SK-N-SH (cell line): ENCODE measurements around the gene BORCS6. TPM values are rescaled to one million over a fixed set of nuclear protein-coding genes. Genes with fewer than 3 reads are reported as not detected.

Source experiments
- CTCF ChIA-PET: fragments of 300-600, 350-600 bp; formaldehyde crosslinking; extraction: SDS; loops from one replicate; lab custom pipeline; 2021; lab: Yijun Ruan, JAX
- POLR2A ChIA-PET: fragments of 350-600 bp; sonication (Branson Sonifier 250); formaldehyde crosslinking; extraction: SDS; loops from one replicate; lab custom pipeline; 2020; ENCODE audit warnings: antibody characterized with exemption, inconsistent platforms; lab: Yijun Ruan, JAX
- DNase-seq: peaks from one replicate; pipeline ENCODE4 v3.0.0; 2012
- H2AFZ ChIP-seq: fragments of 200-600 bp; sonication (generic); 2 replicates; pipeline ENCODE4 v1.8.1; 2016; ENCODE audit warnings: antibody characterized with exemption, mild to moderate bottlenecking, low read depth
- H3F3A ChIP-seq: fragments of 200-600 bp; sonication (generic); replicated peaks from 2 replicates; pipeline ENCODE3; 2016; ENCODE audit warnings: antibody characterized with exemption, mild to moderate bottlenecking; ENCODE audit not compliant: insufficient read depth
- H3K27ac ChIP-seq, 2 experiments: fragments of 200-500 bp in 1 of 2; fragments of 200-600 bp in 1 of 2; sonication (Bioruptor generic) in 1 of 2; sonication (generic), shearing (Covaris generic) in 1 of 2; 2 replicates each; pipeline versions ENCODE4 v1.5.1 to v1.6.1; 2014 to 2016; ENCODE audit warnings: low read depth in 2 of 2, inconsistent platforms in 1 of 2, low read length in 1 of 2, mild to moderate bottlenecking in 1 of 2, mixed read lengths in 1 of 2
- H3K27me3 ChIP-seq: fragments of 200-600 bp; sonication (generic), shearing (Covaris generic); 2 replicates; pipeline ENCODE4 v1.6.1; 2016; ENCODE audit warnings: mixed run types; ENCODE audit not compliant: insufficient read depth
- H3K36me3 ChIP-seq, 2 experiments: fragments of 200-500 bp in 1 of 2; fragments of 200-600 bp in 1 of 2; sonication (Bioruptor generic) in 1 of 2; sonication (generic) in 1 of 2; replicated peaks in 1 of 2; 2 replicates each; pipeline versions ENCODE3 to v1.5.1; 2014 to 2016; ENCODE audit warnings: low read length in 1 of 2, mild to moderate bottlenecking in 1 of 2; ENCODE audit not compliant: insufficient read depth in 2 of 2, control insufficient read depth in 1 of 2
- H3K4me1 ChIP-seq, 2 experiments: fragments of 200-500 bp in 1 of 2; fragments of 200-600 bp in 1 of 2; sonication (Bioruptor generic) in 1 of 2; sonication (generic), shearing (Covaris generic) in 1 of 2; 2 replicates each; pipeline versions ENCODE4 v1.5.1 to v1.6.1; 2014 to 2016; ENCODE audit warnings: low read depth in 1 of 2, low read length in 1 of 2, mixed run types in 1 of 2; ENCODE audit not compliant: insufficient read depth in 2 of 2, control insufficient read depth in 1 of 2
- H3K4me2 ChIP-seq: fragments of 200-600 bp; sonication (generic), shearing (Covaris generic); 2 replicates; pipeline ENCODE4 v1.6.1; 2017; ENCODE audit warnings: mixed run types
- H3K4me3 ChIP-seq, 2 experiments: fragments of 200-500 bp in 1 of 2; fragments of 200-600 bp in 1 of 2; sonication (Bioruptor generic) in 1 of 2; sonication (generic), shearing (Covaris generic) in 1 of 2; 2 replicates each; pipeline versions ENCODE4 v1.5.1 to v1.8.1; 2014 to 2016; ENCODE audit warnings: low read depth in 2 of 2, inconsistent platforms in 1 of 2, low read length in 1 of 2, mild to moderate bottlenecking in 1 of 2, mixed read lengths in 1 of 2, moderate library complexity in 1 of 2
- H3K79me2 ChIP-seq: fragments of 200-600 bp; sonication (generic); 2 replicates; pipeline ENCODE4 v1.8.1; 2017; ENCODE audit warnings: mild to moderate bottlenecking; ENCODE audit not compliant: insufficient read depth
- H3K9ac ChIP-seq: fragments of 200-600 bp; sonication (generic); 2 replicates; pipeline ENCODE4 v1.6.1; 2017; ENCODE audit warnings: mixed run types
- H3K9me2 ChIP-seq: fragments of 200-600 bp; sonication (generic); 2 replicates; pipeline ENCODE4 v1.6.1; 2017; ENCODE audit warnings: mixed run types
- H3K9me3 ChIP-seq: fragments of 200-600 bp; sonication (generic); 2 replicates; pipeline ENCODE4 v1.6.1; 2017; ENCODE audit warnings: mixed run types, mild to moderate bottlenecking, moderate library complexity
- H4K20me1 ChIP-seq: fragments of 200-600 bp; sonication (generic); 2 replicates; pipeline ENCODE4 v1.6.1; 2017; ENCODE audit warnings: mild to moderate bottlenecking, mixed run types; ENCODE audit not compliant: insufficient read depth
- CTCF ChIP-seq: fragments of 200-600 bp; sonication (generic); IDR thresholded peaks from 2 replicates; pipeline ENCODE4 v1.6.1; 2017; ENCODE audit warnings: antibody characterized with exemption, mild to moderate bottlenecking, moderate library complexity
- EP300 ChIP-seq, 2 experiments: IDR thresholded peaks; 2 replicates each; pipeline versions ENCODE4 v1.4.0 to v1.6.1; 2012; ENCODE audit warnings: borderline replicate concordance in 1 of 2, low read depth in 1 of 2, low read length in 1 of 2
- EZH2phosphoT487 ChIP-seq: fragments of 200-600 bp; sonication (generic); IDR thresholded peaks from 2 replicates; pipeline ENCODE4 v1.6.1; 2017; ENCODE audit warnings: low read depth, mixed run types, mild to moderate bottlenecking, antibody characterized with exemption, moderate library complexity, borderline replicate concordance
- FOSL2 ChIP-seq: IDR thresholded peaks from 2 replicates; pipeline ENCODE4 v1.4.0; 2012; ENCODE audit warnings: low read depth, mild to moderate bottlenecking, moderate library complexity, borderline replicate concordance
- FOXJ3 ChIP-seq: sonication (generic); formaldehyde crosslinking; IDR thresholded peaks from 2 replicates; pipeline ENCODE4 v1.5.1; 2020; ENCODE audit warnings: mild to moderate bottlenecking, missing genetic modification reagents
- FOXM1 ChIP-seq: IDR thresholded peaks from 2 replicates; pipeline ENCODE4 v1.4.0; 2012; ENCODE audit warnings: low read depth, mild to moderate bottlenecking
- JUND ChIP-seq: IDR thresholded peaks from 2 replicates; pipeline ENCODE4 v1.4.0; 2012
- MAX ChIP-seq: IDR thresholded peaks from 2 replicates; pipeline ENCODE4 v1.4.0; 2012; ENCODE audit warnings: low read depth
- MEF2A ChIP-seq: IDR thresholded peaks from 2 replicates; pipeline ENCODE4 v1.4.0; 2012; ENCODE audit warnings: low read depth, borderline replicate concordance
- MXI1 ChIP-seq: IDR thresholded peaks from 2 replicates; pipeline ENCODE4 v1.6.1; 2012; ENCODE audit warnings: mild to moderate bottlenecking, low read depth, low read length, improper control_type of control experiment
- POLR2AphosphoS5 ChIP-seq: IDR thresholded peaks from 2 replicates; pipeline ENCODE4 v1.6.1; 2012; ENCODE audit warnings: low read depth, low read length
- RAD21 ChIP-seq: IDR thresholded peaks from 2 replicates; pipeline ENCODE4 v1.6.1; 2012; ENCODE audit warnings: mild to moderate bottlenecking, low read length
- RCOR1 ChIP-seq: fragments of 150-350 bp; IDR thresholded peaks from 2 replicates; pipeline ENCODE4 v1.6.1; 2017; ENCODE audit warnings: antibody characterized with exemption, low read length
- REST ChIP-seq: IDR thresholded peaks from 2 replicates; pipeline ENCODE4 v1.6.1; 2012; ENCODE audit warnings: mild to moderate bottlenecking, low read depth, low read length, moderate library complexity
- RFX5 ChIP-seq: IDR thresholded peaks from 2 replicates; pipeline ENCODE4 v1.6.1; 2012; ENCODE audit warnings: mild to moderate bottlenecking, improper control_type of control experiment, low read length
- RXRA ChIP-seq: IDR thresholded peaks from 2 replicates; pipeline ENCODE4 v1.4.0; 2012; ENCODE audit warnings: low read depth, mild to moderate bottlenecking, borderline replicate concordance
- SMC3 ChIP-seq: IDR thresholded peaks from 2 replicates; pipeline ENCODE4 v1.6.1; 2012; ENCODE audit warnings: low read depth, low read length, improper control_type of control experiment
- TEAD4 ChIP-seq: IDR thresholded peaks from 2 replicates; pipeline ENCODE4 v1.4.0; 2012; ENCODE audit warnings: mild to moderate bottlenecking, borderline replicate concordance; ENCODE audit not compliant: insufficient read depth
- USF1 ChIP-seq: IDR thresholded peaks from 2 replicates; pipeline ENCODE4 v1.4.0; 2012; ENCODE audit warnings: low read depth, borderline replicate concordance
- USF2 ChIP-seq: fragments of 150-350 bp; IDR thresholded peaks from 2 replicates; pipeline ENCODE4 v1.6.1; 2017; ENCODE audit warnings: antibody characterized with exemption, low read length, low read depth, borderline replicate concordance
- YY1 ChIP-seq: IDR thresholded peaks from 2 replicates; pipeline ENCODE4 v1.4.0; 2012; ENCODE audit warnings: low read depth, mild to moderate bottlenecking
- ZBTB33 ChIP-seq: IDR thresholded peaks from 2 replicates; pipeline ENCODE4 v1.4.0; 2012; ENCODE audit warnings: low read depth, borderline replicate concordance
- WGBS: methylation state at CpG from one replicate; pipeline ENCODE4 v1.1.6; 2017; ENCODE audit warnings: low lambda C conversion rate; 5-methylcytosine and 5-hydroxymethylcytosine counted together
- polyA plus RNA-seq, 3 experiments: library from polyadenylated mRNA; depleted of rRNA; stranded (reverse); fragments of >200 nt; gene quantifications; 2 replicates each; pipeline ENCODE4 v1.2.3, GENCODE V29; 2012

BORCS6 gene
- polyA plus RNA-seq, 1 of the 3 experiments (the other 2 are of a cell fraction) = 4.3 TPM

GRCh38 chr17:8185582-8186445 lies 4.2 kb downstream of the BORCS6 start:
- POLR2A ChIA-PET = interaction anchor here (0.7 to 4.4 kb wide), 6 partner anchors 9 to 62 kb away, joined by 3 to 33 read pairs (median 4); partner anchors contain the start of genes CTC1 and TMEM107
- DNase-seq = peak; percentile 81
- Histone ChIP-seq H3K9ac (peak overlapping the region; percentile 76), H3K36me3 (no peaks in the 10 kb centered on the region), H3K4me2 (peak overlapping the region; percentile 88), H3K27ac (peak overlapping the region; percentile 79 to 94), H3K4me1 (peaks cover 9 to 22% of the 10 kb centered on the region in 2 experiments; a peak in 3 of 4 replicates), H3F3A (peaks cover 32% of the 10 kb centered on the region), H3K4me3 (peak overlapping the region; percentile 88 to 94), H3K27me3 (no peaks in the 10 kb centered on the region), H2AFZ (peak overlapping the region; percentile 98), H3K79me2 (peaks cover 18% of the 10 kb centered on the region; the same call in 1 of the 2 replicates), H3K9me3 (no peaks in the 10 kb centered on the region), H4K20me1 (peaks cover 13% of the 10 kb centered on the region), H3K9me2 (no peaks in the 10 kb centered on the region)
- WGBS = 2% methylated on average over 37 of the region's 44 CpGs
- TF ChIP-seq MAX = peak; percentile 66
- TF ChIP-seq FOXM1 = no peak
- TF ChIP-seq REST = no peak
- TF ChIP-seq EZH2phosphoT487 = no peak
- TF ChIP-seq RAD21 = no peak
- peak; percentile 91 for TF ChIP-seq TEAD4
- no peak for TF ChIP-seq CTCF
- TF ChIP-seq SMC3 = no peak
- no peak for TF ChIP-seq POLR2AphosphoS5
- no peak for TF ChIP-seq USF2
- no peak for TF ChIP-seq YY1
- TF ChIP-seq MXI1 = peak; percentile 49; the same call in 1 of the 2 replicates
- TF ChIP-seq FOXJ3 (CRISPR knock-in tag) = no peak
- TF ChIP-seq MEF2A = no peak
- no peak for TF ChIP-seq RFX5
- no peak for TF ChIP-seq JUND
- TF ChIP-seq ZBTB33 = 0 out of 2 replicates have a peak, but pooled peaks have one; percentile 30
- no peak; the same call in 1 of the 2 replicates for TF ChIP-seq RCOR1
- no peak for TF ChIP-seq EP300 (IDR thresholded peaks at IDR 0.05; ENCODE audit: borderline replicate concordance in 1 of 2, low read depth in 1 of 2, low read length in 1 of 2)
- TF ChIP-seq RXRA = no peak; the same call in 1 of the 2 replicates
- TF ChIP-seq USF1 = no peak
- TF ChIP-seq FOSL2 = peak; percentile 23; the same call in 1 of the 2 replicates
- CTCF ChIA-PET = interaction anchor here (0.7 to 5.5 kb wide), 12 partner anchors 9 to 115 kb away, joined by 3 to 55 read pairs (median 6); partner anchors contain the start of genes ALOXE3 and TMEM107
